IMR-90 (cell line): ENCODE data around the gene SGMS1. TPM values are rescaled to one million over a fixed set of nuclear protein-coding genes. Genes with fewer than 3 reads are reported as not detected.
A peak's percentile ranks its signal among the peaks of the same experiment; 100 is the strongest.

ENCODE experiments used
- ATAC-seq: fragments of 200-7000 bp; cut with Tn5 transposase; 2 replicates; pipeline ENCODE4 v1.9.1; 2020; ENCODE audit warnings: low read depth, mild to moderate bottlenecking, moderate library complexity
- BruUV-seq: library from RNA; stranded (reverse); fragments of 400-500 nt; replicated peaks from 2 replicates; lab custom pipeline; 2021; lab: Mats Ljungman, UMichigan
- CTCF ChIA-PET: fragments of 300-600 bp; formaldehyde crosslinking; extraction: SDS; loops from one replicate; lab custom pipeline; 2021; ENCODE audit warnings: antibody characterized with exemption; lab: Yijun Ruan, JAX
- POLR2A ChIA-PET: fragments of 300-600 bp; sonication (Branson Sonifier 250); formaldehyde crosslinking; loops from one replicate; lab custom pipeline; 2022; ENCODE audit warnings: antibody characterized with exemption; ENCODE audit not compliant: unreplicated experiment; lab: Charles Lee
- DNase-seq: peaks from one replicate; pipeline ENCODE4 v3.0.0; 2013
- H2AFZ ChIP-seq: replicated peaks from 2 replicates; pipeline ENCODE3; 2013; ENCODE audit warnings: low read length, mild to moderate bottlenecking; ENCODE audit not compliant: poor library complexity
- H2AK5ac ChIP-seq: 2 replicates; pipeline ENCODE4 v1.6.1; 2013; ENCODE audit warnings: low read depth, low read length, inconsistent platforms
- H2AK9ac ChIP-seq: replicated peaks from 2 replicates; pipeline ENCODE3; 2013; ENCODE audit warnings: mild to moderate bottlenecking, low read depth, low read length, moderate library complexity; ENCODE audit not compliant: poor library complexity
- H2BK120ac ChIP-seq: 2 replicates; pipeline ENCODE4 v1.6.1; 2013; ENCODE audit warnings: low read depth, low read length, inconsistent platforms
- H2BK15ac ChIP-seq: 3 replicates; pipeline ENCODE4 v1.6.1; 2013; ENCODE audit warnings: low read depth, low read length, inconsistent platforms
- H2BK20ac ChIP-seq: 2 replicates; pipeline ENCODE4 v1.6.1; 2013; ENCODE audit warnings: low read depth, mild to moderate bottlenecking, inconsistent platforms, low read length, moderate library complexity
- H2BK5ac ChIP-seq: 2 replicates; pipeline ENCODE4 v1.6.1; 2013; ENCODE audit warnings: mild to moderate bottlenecking, low read depth, low read length, inconsistent platforms; ENCODE audit not compliant: poor library complexity, severe bottlenecking
- H3K14ac ChIP-seq: replicated peaks from 2 replicates; pipeline ENCODE4 v1.6.1; 2013; ENCODE audit warnings: low read depth, low read length, inconsistent platforms
- H3K18ac ChIP-seq: 2 replicates; pipeline ENCODE4 v1.6.1; 2013; ENCODE audit warnings: low read depth, low read length, control low read depth
- H3K23ac ChIP-seq: 2 replicates; pipeline ENCODE4 v1.6.1; 2013; ENCODE audit warnings: low read depth, low read length, inconsistent platforms
- H3K27ac ChIP-seq: 2 replicates; pipeline ENCODE4 v1.5.1; 2013; ENCODE audit warnings: mild to moderate bottlenecking, control low read depth, low read length; ENCODE audit not compliant: insufficient read depth
- H3K27me3 ChIP-seq: 2 replicates; pipeline ENCODE4 v1.6.1; 2013; ENCODE audit warnings: low read length; ENCODE audit not compliant: control insufficient read depth, insufficient read depth
- H3K36me3 ChIP-seq: 2 replicates; pipeline ENCODE4 v1.6.1; 2013; ENCODE audit warnings: low read length, mixed read lengths; ENCODE audit not compliant: control insufficient read depth, insufficient read depth
- H3K4ac ChIP-seq: 2 replicates; pipeline ENCODE4 v1.6.1; 2013; ENCODE audit warnings: low read depth, low read length, inconsistent platforms
- H3K4me1 ChIP-seq: 2 replicates; pipeline ENCODE4 v1.6.1; 2013; ENCODE audit warnings: low read length, mixed read lengths; ENCODE audit not compliant: control insufficient read depth, insufficient read depth
- H3K4me2 ChIP-seq: 2 replicates; pipeline ENCODE4 v1.6.1; 2013; ENCODE audit warnings: low read depth, mild to moderate bottlenecking, control low read depth, low read length, moderate library complexity
- H3K4me3 ChIP-seq: 2 replicates; pipeline ENCODE4 v1.5.1; 2013; ENCODE audit warnings: low read depth, mild to moderate bottlenecking, control low read depth, low read length, moderate library complexity; ENCODE audit not compliant: insufficient read depth
- H3K56ac ChIP-seq: 2 replicates; pipeline ENCODE4 v1.6.1; 2013; ENCODE audit warnings: low read length, inconsistent platforms; ENCODE audit not compliant: insufficient read depth; ENCODE audit errors: extremely low read depth
- H3K79me1 ChIP-seq, 2 experiments: 2 replicates each; pipeline ENCODE4 v1.6.1; 2013; ENCODE audit warnings: low read length in 2 of 2, inconsistent platforms in 1 of 2, low read depth in 1 of 2
- H3K9ac ChIP-seq: 2 replicates; pipeline ENCODE4 v1.6.1; 2013; ENCODE audit warnings: low read depth, low read length, control low read depth
- H3K9me1 ChIP-seq: 2 replicates; pipeline ENCODE4 v1.6.1; 2013; ENCODE audit warnings: low read length, inconsistent platforms; ENCODE audit not compliant: insufficient read depth
- H3K9me3 ChIP-seq: 2 replicates; pipeline ENCODE4 v1.6.1; 2013; ENCODE audit warnings: low read length; ENCODE audit not compliant: control insufficient read depth, insufficient read depth
- H4K20me1 ChIP-seq: 2 replicates; pipeline ENCODE4 v1.6.1; 2013; ENCODE audit warnings: low read length, inconsistent platforms; ENCODE audit not compliant: insufficient read depth
- H4K5ac ChIP-seq: 2 replicates; pipeline ENCODE4 v1.6.1; 2013; ENCODE audit warnings: mild to moderate bottlenecking, low read depth, low read length, control low read depth
- H4K8ac ChIP-seq, 2 experiments: 2 replicates each; pipeline ENCODE4 v1.6.1; 2013; ENCODE audit warnings: low read depth in 2 of 2, low read length in 2 of 2, control low read depth in 1 of 2, inconsistent platforms in 1 of 2
- H4K91ac ChIP-seq: 2 replicates; pipeline ENCODE4 v1.6.1; 2013; ENCODE audit warnings: low read depth, low read length, inconsistent platforms; ENCODE audit not compliant: insufficient read depth
- FOS ChIP-seq: fragments of 150-350 bp; IDR thresholded peaks from 2 replicates; pipeline ENCODE4 v1.6.1; 2016; ENCODE audit warnings: low read depth, low read length
- RAD21 ChIP-seq: IDR thresholded peaks from 2 replicates; pipeline ENCODE4 v1.6.1; 2012; ENCODE audit warnings: low read length, improper control_type of control experiment
- WGBS, 2 experiments: methylation state at CpG; one replicate each; pipeline versions ENCODE4 v1.1.5 to v1.1.7; 2013; ENCODE audit warnings: missing lambda C conversion rate in 2 of 2; ENCODE audit not compliant: insufficient read length in 1 of 2; ENCODE audit errors: extremely low coverage in 2 of 2; 5-methylcytosine and 5-hydroxymethylcytosine counted together
- dilution Hi-C: fragments of 300-500 bp; cut with HindIII; formaldehyde crosslinking; loops from one replicate; pipeline ENCODE4 v1.14.3; 2018; ENCODE audit warnings: low sequenced_read_pairs; ENCODE audit not compliant: unreplicated experiment
- in situ Hi-C: fragments of 300-500 bp; cut with MboI; formaldehyde crosslinking; loops from 3 replicates; pipeline ENCODE4 v1.14.3; 2019; ENCODE audit warnings: low sequenced_read_pairs, inconsistent platforms, mixed read lengths
- intact Hi-C: fragments of 100-400 bp; cut with micrococcal nuclease; formaldehyde crosslinking; loops from 2 replicates; pipeline ENCODE4 v1.10.0; 2022
- polyA plus RNA-seq, 3 experiments: library from polyadenylated mRNA; depleted of rRNA; stranded (reverse); fragments of >200 nt; gene quantifications; 2 replicates each; pipeline ENCODE4 v1.2.3, GENCODE V29; 2012; ENCODE audit warnings: low replicate concordance in 1 of 3
- total RNA-seq: library from RNA; depleted of rRNA; stranded (reverse); fragments of >200 nt; gene quantifications from 2 replicates; pipeline ENCODE4 v1.2.3, GENCODE V29; 2012

SGMS1 gene
- total and polyA plus RNA-seq, 2 of the 4 experiments (the other 2 are of a cell fraction) = 9.8 to 30.8 TPM

DNA sequence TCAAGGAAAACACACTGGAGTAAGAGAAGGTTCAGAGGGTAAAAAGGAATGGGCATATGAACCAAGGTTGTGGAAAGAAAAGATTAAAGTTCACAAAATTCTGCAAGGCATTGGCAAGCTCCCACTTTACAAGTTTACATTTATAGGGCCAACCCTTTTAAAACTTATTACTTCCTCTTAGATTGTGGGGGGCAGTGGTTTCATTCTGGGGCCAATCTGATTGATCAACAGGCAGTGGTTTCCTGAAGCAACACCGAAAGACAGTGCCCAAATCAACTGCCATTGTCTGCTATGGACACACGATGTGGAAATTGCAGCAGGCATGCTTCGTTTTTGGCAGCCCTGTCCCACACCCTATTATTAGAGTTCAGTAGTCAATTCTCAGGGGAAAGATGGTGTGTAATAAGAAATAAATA is 154.0 kb downstream of the SGMS1 start:
- Histone ChIP-seq H3K4ac (peak overlapping the region; percentile 50; the same call in 1 of the 2 replicates), H3K36me3 (no peaks in the 10 kb centered on the region), H3K14ac (0 out of 2 replicates have a peak overlapping the region, but pooled peaks have one; percentile 23), H4K20me1 (no peaks in the 10 kb centered on the region), H2BK120ac (no peak overlapping the region), H2AK9ac (no peak overlapping the region), H4K5ac (no peak overlapping the region), H3K27me3 (no peaks in the 10 kb centered on the region), H2BK15ac (no peak overlapping the region), H3K9me1 (no peaks in the 10 kb centered on the region), H2BK20ac (no peak overlapping the region), H3K23ac (no peak overlapping the region), H3K56ac (no peak overlapping the region), H3K4me1 (peaks cover 9% of the 10 kb centered on the region), H3K27ac (no peak overlapping the region), H4K91ac (no peak overlapping the region), H3K9me3 (no peaks in the 10 kb centered on the region), H3K18ac (no peak overlapping the region), H3K9ac (no peak overlapping the region), H2AFZ (no peak overlapping the region), H2BK5ac (no peak overlapping the region), H3K4me3 (no peak overlapping the region), H2AK5ac (0 out of 2 replicates have a peak overlapping the region, but pooled peaks have one; percentile 35), H3K4me2 (peak overlapping the region; percentile 26), H3K79me1 (peaks cover 4 to 16% of the 10 kb centered on the region in 2 experiments; a peak in 3 of 4 replicates), H4K8ac (no peak overlapping the region)
- CTCF ChIA-PET = no interaction called here
- ATAC-seq (peak; percentile 19; the same call in 1 of the 2 replicates), DNase-seq (no peak)
- intact Hi-C loops = no loop called here
- TF ChIP-seq RAD21 = no peak
- TF ChIP-seq FOS = no peak
- dilution Hi-C loops = no loop called here
- in situ Hi-C loops = no loop called here
- WGBS, 2 experiments = no CpG with 5 or more reads among the region's 3 CpGs
- no TSS peak for BruUV-seq
- POLR2A ChIA-PET = no interaction called here
